Esophagus squamous epithelium (tissue), 5 donors: ENCODE measurements around the gene SEMA6D. TPM values are rescaled to one million over a fixed set of nuclear protein-coding genes. Genes with fewer than 3 reads are reported as not detected.

Experiments used
- DNase-seq: peaks from one replicate; lab custom pipeline; 2025; lab: John Stamatoyannopoulos, UW
- H3K27ac ChIP-seq, 4 donors: fragments of 200-600 bp; sonication (generic); one replicate each; pipeline ENCODE4 v1.5.1; 2016 to 2019; ENCODE audit warnings: mild to moderate bottlenecking in 1 of 4
- H3K27me3 ChIP-seq, 4 donors: fragments of 200-600 bp; sonication (generic); 1 replicate in 3 of 4; 2 replicates in 1 of 4; pipeline versions ENCODE4 v1.5.1 to v1.6.0; 2017 to 2021; ENCODE audit warnings: antibody characterized with exemption in 1 of 4
- H3K36me3 ChIP-seq, 3 donors: fragments of 200-600 bp; sonication (generic); one replicate each; pipeline ENCODE4 v1.5.1; 2016 to 2019
- H3K4me1 ChIP-seq, 3 donors: fragments of 200-600 bp; sonication (generic); one replicate each; pipeline ENCODE4 v1.5.1; 2017 to 2019
- H3K4me3 ChIP-seq, 4 donors: fragments of 200-600 bp; sonication (generic); 1 replicate in 3 of 4; 2 replicates in 1 of 4; pipeline ENCODE4 v1.5.1; 2016 to 2019; ENCODE audit warnings: mild to moderate bottlenecking in 2 of 4, moderate library complexity in 1 of 4
- H3K9me3 ChIP-seq, 3 donors: fragments of 200-600 bp; sonication (generic); one replicate each; pipeline ENCODE4 v1.5.1; 2016 to 2019
- POLR2A ChIP-seq, 4 donors: fragments of 450-650 bp; IDR thresholded peaks; one replicate each; pipeline ENCODE4 v1.6.1; 2017; ENCODE audit warnings: antibody characterized with exemption in 4 of 4, mild to moderate bottlenecking in 4 of 4, moderate library complexity in 3 of 4
- WGBS, 2 donors: methylation state at CpG; one replicate each; pipeline ENCODE4 v1.1.5; 2018; 5-methylcytosine and 5-hydroxymethylcytosine counted together
- intact Hi-C: fragments of 100-400 bp; cut with DNase I; formaldehyde crosslinking; loops from one replicate; pipeline ENCODE4 v1.15.0; 2022
- total RNA-seq, 4 donors: library from RNA; depleted of rRNA; stranded (reverse); fragments of >200 nt; gene quantifications; one replicate each; pipeline ENCODE4 v1.1.0, GENCODE V29; 2016
- TF ChIP-seq, protein P1 (sequence below), 6 experiments: fragments of 450-650 bp in 4 of 6; fragments of 200-600 bp in 2 of 6; sonication (generic) in 2 of 6; IDR thresholded peaks; one replicate each; pipeline ENCODE4 v1.5.1; 2016 to 2019; ENCODE audit warnings: antibody characterized with exemption in 6 of 6, mild to moderate bottlenecking in 4 of 6, moderate library complexity in 4 of 6
- donor health status: DM: yes; HTN: yes; CAD: no.

The SEMA6D gene
- total RNA-seq, 4 donors from 2014 or later: 0.40 to 4.0 (median 1.1) TPM

DNA sequence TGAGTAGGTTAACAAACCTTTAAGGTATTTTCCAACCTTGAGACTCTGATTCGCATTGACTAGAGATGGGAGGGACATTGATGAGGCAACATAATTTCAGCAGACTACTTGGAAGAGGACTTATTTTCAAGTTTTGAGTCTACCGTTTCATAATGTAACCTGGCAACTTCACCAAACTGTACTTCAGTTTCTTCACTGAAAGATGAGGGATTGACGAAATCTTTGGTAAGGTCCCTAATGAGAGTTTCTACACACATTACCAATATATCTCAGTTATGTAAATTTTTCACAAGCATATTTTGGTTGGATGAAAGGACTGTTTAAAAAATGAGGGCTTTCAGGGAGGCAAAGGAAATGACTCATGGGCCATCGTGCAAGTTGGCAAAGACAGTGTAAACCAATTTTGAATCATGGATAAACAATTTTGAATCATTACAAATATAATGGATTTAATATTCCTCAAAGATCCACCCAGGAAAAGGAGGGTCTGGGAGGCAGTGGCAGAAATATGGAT, 28.7 kb upstream of the SEMA6D start:
- no peaks in the 10 kb centered on the region for H3K27me3 ChIP-seq
- H3K4me1 ChIP-seq: no peaks in the 10 kb centered on the region
- H3K9me3 ChIP-seq: no peaks in the 10 kb centered on the region
- no peak for DNase-seq
- no peak for TF ChIP-seq POLR2A (IDR thresholded peaks at IDR 0.05)
- TF ChIP-seq, protein P1, sequence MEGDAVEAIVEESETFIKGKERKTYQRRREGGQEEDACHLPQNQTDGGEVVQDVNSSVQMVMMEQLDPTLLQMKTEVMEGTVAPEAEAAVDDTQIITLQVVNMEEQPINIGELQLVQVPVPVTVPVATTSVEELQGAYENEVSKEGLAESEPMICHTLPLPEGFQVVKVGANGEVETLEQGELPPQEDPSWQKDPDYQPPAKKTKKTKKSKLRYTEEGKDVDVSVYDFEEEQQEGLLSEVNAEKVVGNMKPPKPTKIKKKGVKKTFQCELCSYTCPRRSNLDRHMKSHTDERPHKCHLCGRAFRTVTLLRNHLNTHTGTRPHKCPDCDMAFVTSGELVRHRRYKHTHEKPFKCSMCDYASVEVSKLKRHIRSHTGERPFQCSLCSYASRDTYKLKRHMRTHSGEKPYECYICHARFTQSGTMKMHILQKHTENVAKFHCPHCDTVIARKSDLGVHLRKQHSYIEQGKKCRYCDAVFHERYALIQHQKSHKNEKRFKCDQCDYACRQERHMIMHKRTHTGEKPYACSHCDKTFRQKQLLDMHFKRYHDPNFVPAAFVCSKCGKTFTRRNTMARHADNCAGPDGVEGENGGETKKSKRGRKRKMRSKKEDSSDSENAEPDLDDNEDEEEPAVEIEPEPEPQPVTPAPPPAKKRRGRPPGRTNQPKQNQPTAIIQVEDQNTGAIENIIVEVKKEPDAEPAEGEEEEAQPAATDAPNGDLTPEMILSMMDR (IDR thresholded peaks at IDR 0.05): no peak
- H3K27ac ChIP-seq: no peak overlapping the region
- 36 to 41% methylated on average over 4 of the region's 4 CpGs for WGBS, 2 donors
- no peaks in the 10 kb centered on the region for H3K36me3 ChIP-seq
- no peak overlapping the region for H3K4me3 ChIP-seq
- intact Hi-C loops: no loop called here

DNA sequence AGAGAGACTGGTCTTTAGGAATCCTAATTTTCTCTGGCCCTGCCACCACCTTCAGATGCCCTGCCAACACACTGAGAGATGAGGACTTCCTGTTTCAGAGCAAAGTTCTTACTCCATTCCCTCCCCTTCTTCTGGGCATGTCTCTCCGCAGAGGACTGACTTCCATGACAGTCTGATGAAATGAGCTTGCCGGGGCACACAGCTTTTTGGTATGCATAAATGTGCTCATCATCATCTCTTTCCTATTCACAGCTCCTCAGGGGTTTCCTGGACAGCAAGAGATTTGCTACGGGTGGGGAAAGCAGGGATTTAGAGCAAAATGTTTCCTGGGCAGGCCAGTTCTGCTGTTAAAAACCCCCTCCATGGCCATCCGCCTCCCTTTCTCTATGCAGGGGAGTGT, 27.6 kb upstream of the SEMA6D start:
- intact Hi-C loops: no loop called here
- WGBS, 2 donors: 78 to 89% methylated on average over 3 to 4 of the region's 4 CpGs
- H3K36me3 ChIP-seq: no peaks in the 10 kb centered on the region
- H3K27me3 ChIP-seq: no peaks in the 10 kb centered on the region
- no peaks in the 10 kb centered on the region for H3K4me1 ChIP-seq
- no peak overlapping the region for H3K27ac ChIP-seq
- no peak for DNase-seq
- no peak overlapping the region for H3K4me3 ChIP-seq
- H3K9me3 ChIP-seq: no peaks in the 10 kb centered on the region
- TF ChIP-seq POLR2A (IDR thresholded peaks at IDR 0.05): no peak
- TF ChIP-seq, protein P1 (IDR thresholded peaks at IDR 0.05): no peak

DNA sequence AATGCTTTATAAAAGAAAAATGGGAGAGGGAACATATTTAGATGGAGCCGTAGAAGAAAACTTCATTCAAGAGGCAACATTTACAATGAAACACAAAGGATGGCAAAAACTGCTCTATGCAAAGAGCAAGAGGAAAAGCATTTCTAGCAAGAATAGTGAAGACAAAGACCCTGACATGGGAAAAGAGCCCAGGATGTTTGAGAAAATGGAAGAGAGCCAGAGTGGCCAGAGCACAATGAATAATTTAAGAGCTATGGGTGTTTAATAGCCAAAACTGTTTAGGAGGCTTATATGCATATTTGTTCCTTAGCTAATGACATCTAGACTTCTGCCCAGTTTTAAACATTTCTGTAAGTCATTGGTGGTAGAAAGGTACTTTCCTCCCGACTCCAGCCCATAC, 25.4 kb upstream of the SEMA6D start:
- intact Hi-C loops: no loop called here
- Histone ChIP-seq H3K27ac (no peak overlapping the region), H3K36me3 (no peaks in the 10 kb centered on the region), H3K27me3 (no peaks in the 10 kb centered on the region), H3K9me3 (no peaks in the 10 kb centered on the region), H3K4me3 (no peak overlapping the region), H3K4me1 (no peaks in the 10 kb centered on the region)
- no peak for TF ChIP-seq POLR2A (IDR thresholded peaks at IDR 0.05)
- TF ChIP-seq, protein P1 (IDR thresholded peaks at IDR 0.05): no peak
- DNase-seq: no peak
- WGBS, 2 donors: 73 to 78% methylated on average over 2 of the region's 2 CpGs

DNA sequence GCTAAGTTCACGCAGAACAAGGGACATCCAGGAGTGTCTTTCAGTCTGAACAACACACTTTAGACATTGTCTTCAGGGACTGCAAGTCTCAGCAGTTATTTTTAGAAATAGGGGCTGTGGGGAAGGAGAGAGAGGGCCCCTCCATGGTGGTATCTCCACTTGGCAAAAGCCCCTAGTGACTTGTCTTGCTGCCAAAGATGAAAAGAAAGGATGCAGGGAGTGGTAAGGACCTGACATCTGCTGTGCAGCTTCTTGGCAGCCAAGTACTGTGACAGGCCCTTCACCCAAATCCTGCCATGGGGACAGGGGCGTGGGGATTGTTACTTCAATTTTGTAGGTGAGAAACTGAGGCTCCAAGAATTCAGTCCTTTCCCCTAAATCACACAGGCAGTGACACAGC, 21.0 kb upstream of the SEMA6D start:
- WGBS, 2 donors: 86 to 90% methylated on average over 2 of the region's 2 CpGs
- intact Hi-C loops: no loop called here
- TF ChIP-seq, protein P1 (IDR thresholded peaks at IDR 0.05): no peak
- no peak for TF ChIP-seq POLR2A (IDR thresholded peaks at IDR 0.05)

DNA sequence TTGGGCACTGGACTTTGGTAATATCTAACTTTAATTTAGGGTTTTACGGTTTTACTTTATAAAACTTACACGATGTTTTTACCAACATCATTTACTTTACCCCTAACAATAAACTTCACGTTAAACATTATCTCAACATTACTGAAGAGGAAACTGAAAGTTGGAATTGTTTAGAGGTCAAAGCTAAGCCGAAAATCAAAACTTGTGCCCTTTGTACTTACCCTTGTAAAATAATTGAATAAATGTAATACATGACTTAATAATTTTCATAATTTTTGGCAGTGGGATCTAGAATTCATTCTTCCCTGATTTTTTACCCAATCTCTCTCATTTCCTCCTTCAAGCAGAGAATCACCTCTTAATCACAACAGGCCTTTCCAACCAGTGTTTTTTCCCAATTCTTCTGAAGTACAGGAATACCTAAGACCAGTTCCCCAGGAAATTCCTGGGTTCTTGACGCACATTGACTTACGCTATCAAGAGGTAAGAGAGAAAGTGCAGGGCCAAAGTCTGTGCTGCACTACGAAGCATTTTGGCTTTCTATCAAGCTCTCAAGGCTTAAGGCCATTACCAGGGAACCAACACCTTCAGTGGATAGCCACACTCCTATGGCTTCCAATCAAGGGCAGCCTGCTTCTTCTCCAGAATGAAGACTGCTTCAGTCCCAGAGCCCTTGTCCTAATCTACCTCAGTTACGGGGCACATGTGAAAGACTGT, 11.9 kb upstream of the SEMA6D start:
- intact Hi-C loops: no loop called here
- Histone ChIP-seq H3K27me3 (no peaks in the 10 kb centered on the region), H3K4me3 (no peak overlapping the region), H3K4me1 (no peaks in the 10 kb centered on the region), H3K9me3 (no peaks in the 10 kb centered on the region), H3K27ac (no peak overlapping the region), H3K36me3 (no peaks in the 10 kb centered on the region)
- no peak for DNase-seq
- TF ChIP-seq POLR2A (IDR thresholded peaks at IDR 0.05): no peak
- TF ChIP-seq, protein P1 (IDR thresholded peaks at IDR 0.05): no peak
- 88% methylated on average over 8 of the region's 8 CpGs for WGBS, 2 donors

More for the DNA sequence above, 21.0 kb upstream of the SEMA6D start:
- Histone ChIP-seq H3K27me3 (no peaks in the 10 kb centered on the region), H3K9me3 (no peaks in the 10 kb centered on the region), H3K4me1 (no peaks in the 10 kb centered on the region), H3K36me3 (no peaks in the 10 kb centered on the region), H3K27ac (no peak overlapping the region), H3K4me3 (no peak overlapping the region)
- no peak for DNase-seq
